HG03045 (cell line): ENCODE data around the gene CHAF1A.

ENCODE experiments used
- ATAC-seq: cut with Tn5 transposase; IDR thresholded peaks from one replicate; pipeline ENCODE4 v1.9.1; 2021; ENCODE audit warnings: mild to moderate bottlenecking, moderate library complexity; ENCODE audit not compliant: unreplicated experiment

CHAF1A gene, protein sequence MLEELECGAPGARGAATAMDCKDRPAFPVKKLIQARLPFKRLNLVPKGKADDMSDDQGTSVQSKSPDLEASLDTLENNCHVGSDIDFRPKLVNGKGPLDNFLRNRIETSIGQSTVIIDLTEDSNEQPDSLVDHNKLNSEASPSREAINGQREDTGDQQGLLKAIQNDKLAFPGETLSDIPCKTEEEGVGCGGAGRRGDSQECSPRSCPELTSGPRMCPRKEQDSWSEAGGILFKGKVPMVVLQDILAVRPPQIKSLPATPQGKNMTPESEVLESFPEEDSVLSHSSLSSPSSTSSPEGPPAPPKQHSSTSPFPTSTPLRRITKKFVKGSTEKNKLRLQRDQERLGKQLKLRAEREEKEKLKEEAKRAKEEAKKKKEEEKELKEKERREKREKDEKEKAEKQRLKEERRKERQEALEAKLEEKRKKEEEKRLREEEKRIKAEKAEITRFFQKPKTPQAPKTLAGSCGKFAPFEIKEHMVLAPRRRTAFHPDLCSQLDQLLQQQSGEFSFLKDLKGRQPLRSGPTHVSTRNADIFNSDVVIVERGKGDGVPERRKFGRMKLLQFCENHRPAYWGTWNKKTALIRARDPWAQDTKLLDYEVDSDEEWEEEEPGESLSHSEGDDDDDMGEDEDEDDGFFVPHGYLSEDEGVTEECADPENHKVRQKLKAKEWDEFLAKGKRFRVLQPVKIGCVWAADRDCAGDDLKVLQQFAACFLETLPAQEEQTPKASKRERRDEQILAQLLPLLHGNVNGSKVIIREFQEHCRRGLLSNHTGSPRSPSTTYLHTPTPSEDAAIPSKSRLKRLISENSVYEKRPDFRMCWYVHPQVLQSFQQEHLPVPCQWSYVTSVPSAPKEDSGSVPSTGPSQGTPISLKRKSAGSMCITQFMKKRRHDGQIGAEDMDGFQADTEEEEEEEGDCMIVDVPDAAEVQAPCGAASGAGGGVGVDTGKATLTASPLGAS

DNA sequence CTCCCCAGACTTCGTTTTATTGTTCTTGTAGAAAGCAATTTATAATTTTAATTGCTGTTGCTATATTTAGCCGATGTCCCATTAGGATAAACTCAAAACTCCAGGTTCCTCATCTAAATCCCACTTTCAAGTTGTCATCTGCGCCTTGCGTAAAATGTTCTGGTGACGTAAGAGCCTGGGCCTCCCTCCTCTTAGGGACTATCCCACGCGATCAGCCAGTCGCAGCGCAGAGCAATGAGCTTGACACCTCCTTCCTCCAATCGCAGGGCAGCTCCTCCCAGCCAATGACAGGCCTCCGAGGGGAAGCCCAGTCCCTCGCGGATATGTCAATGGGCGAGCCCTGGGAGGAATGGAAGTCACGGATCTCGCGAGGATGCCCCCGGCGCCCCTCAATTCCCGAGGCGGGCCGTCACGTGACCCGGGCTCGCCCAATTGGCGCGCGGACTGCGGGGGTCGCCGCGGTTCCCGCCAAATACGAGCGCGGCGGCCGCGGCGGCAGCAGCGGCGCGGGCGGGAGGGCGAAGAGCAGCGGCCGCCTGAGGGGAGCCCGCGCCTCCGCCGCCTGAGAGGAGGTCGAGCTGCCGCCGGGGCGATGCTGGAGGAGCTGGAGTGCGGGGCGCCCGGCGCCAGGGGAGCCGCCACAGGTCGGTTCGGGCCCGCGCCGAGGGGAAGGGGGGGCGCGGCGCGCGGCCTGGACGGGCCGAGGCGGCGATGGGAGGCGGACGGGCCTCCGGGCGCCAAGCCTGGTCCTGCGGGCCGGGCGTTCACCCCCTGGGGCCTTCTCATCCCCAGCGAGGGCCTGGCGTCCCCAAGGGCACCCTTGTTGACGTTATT, at the start of gene CHAF1A:
CHAF1A (plus strand) TSS at position 470 of the 834 bp plus-strand sequence; CDS start at position 593, 123 bp downstream.
- peak; percentile 79 for ATAC-seq

DNA sequence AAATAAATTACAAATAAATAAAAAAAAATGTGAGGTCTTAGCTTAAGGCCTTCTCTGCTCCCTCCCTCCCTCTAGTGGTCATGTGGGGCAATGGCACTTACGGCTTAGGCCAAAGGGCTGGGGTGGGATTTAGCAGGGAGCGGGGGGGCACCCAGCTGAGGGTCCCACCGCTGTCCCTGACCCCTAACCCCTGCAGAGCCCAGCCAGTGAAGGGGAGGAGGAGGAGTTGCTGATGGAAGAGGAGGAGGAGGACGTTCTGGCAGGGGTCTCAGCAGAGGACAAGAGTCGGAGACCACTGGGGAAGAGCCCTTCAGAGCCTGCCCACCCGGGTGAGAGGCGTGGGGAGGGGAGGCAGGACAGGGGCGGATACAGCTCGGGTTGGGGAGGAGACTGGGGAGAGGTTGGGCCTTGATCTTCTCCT, 49.7 kb upstream of the CHAF1A start:
- no peak for ATAC-seq

DNA sequence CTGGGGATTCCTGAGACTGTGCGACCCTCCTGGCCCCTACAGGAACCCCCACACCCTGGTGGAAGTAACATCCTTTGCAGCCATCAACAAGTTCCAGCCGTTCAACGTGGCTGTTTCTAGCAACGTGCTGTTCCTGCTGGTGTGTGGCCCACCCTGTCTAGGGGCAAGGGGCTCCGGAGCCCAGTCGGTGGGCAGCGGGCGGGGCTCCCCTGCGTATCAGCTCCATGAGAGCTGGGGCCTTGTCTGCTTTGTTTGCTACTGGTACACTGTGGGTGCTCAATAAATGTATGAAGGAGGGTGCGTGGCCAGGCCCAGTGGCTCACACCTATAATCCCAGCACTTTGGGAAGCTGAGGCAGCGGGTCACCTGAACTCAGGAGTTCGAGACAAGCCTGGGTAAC, 48.2 kb upstream of the CHAF1A start:
- no peak for ATAC-seq

DNA sequence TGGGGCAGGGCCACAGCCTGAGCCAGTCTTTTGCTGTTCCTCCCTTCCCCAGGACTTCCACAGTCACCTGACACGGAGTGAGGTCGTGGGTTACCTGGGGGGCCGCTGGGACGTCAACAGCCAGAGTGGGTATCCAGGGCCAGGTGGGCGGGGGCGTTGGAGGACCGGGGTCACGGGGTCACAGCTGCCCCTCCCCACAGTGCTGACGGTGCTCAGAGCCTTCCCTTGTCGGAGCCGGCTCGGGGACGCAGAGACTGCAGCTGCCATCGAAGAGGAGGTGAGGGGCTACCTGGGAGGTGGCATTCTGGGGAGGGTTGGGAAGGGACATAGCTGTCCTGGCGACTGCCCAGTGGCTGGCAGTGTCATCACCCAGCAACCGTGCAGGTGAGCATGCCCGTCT, 47.5 kb upstream of the CHAF1A start:
- ATAC-seq, result no peak

DNA sequence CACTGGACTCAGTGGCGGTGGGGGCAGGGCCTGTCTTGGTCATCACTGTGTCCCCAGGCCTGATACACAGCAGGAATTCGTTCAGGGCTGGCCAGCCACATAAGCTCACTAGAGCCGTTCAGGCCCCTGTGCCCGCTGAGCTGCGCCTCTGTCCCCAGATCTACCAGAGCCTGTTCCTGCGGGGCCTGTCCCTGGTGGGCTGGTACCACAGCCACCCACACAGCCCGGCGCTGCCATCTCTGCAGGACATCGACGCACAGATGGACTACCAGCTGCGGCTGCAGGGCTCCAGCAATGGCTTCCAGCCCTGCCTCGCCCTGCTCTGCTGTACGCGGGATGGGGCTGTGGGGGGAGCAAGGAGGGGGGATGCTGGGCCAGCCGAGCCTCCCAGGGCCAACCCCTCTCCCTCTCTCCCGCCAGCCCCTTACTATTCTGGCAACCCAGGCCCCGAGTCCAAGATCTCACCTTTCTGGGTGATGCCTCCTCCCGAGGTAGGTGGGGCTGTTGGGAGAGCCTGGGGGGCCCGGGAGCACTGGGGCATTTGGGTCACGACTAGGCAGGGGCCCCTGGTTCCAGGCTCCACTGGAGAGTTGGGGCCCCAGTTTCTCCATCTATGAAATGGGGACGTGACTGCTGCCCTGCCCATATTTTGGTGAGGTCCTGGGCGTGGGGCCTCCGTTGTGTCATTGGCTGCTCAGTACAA, 45.2 kb upstream of the CHAF1A start:
- ATAC-seq, result no peak

DNA sequence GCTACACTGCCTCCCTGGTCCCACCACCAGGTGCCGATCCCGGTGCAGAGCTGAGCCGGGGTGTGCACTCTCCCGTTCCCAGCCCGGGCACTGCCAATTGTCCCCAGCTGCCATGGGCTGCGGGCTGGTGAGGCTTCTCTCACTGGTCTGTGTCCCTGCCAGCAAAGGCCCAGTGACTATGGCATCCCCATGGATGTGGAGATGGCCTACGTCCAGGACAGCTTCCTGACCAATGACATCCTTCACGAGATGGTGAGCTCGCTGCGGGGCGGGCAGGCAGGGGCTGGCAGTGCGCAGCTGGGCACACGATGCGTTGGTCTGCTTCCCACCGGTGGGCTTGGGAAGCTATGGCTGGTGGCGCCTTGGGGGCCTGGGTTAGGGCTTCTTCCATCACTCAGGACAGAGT, 44.5 kb upstream of the CHAF1A start:
- no peak for ATAC-seq

DNA sequence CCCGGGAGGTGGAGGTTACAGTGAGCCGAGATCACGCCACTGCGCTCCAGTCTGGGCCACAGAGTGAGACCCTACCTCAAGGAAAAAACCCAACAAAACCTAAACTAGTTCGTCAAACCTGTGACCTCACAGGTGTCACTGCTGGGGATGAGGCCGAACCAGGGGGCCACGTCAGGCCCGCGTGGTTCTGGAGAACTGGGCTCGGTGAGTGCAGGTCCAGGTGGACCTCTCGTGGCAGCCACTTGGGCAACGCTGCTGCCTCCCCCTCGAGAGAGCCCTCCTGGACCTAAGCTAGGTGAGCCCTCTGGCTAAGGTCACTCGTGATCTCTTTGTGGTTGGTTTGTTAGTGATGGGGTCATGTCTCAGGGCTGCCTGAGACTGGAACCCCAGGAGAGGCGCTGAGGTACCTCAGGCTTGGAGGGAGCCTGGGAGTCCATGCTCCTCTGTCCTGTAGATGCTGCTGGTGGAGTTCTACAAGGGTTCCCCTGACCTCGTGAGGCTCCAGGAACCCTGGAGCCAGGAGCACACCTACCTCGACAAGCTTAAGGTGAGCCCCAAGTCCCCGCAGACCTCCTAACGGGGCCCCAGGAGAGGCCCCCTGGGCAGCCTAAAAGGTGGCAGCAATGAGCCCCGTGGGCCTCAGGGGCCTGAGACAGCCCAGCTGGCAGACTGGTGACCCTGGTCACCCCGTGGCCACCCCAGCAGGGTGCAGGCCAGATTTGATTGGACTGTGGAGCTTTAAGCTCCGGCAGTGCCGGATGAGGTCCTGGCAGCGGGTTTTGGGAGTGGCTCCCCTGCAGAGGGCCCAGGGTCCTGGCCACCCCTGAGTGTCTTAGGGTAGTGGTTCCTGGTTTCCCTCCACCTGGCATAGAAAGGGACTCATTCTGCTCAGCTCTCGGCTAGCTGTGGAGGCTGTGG, 43.5 kb upstream of the CHAF1A start:
- ATAC-seq, result no peak

DNA sequence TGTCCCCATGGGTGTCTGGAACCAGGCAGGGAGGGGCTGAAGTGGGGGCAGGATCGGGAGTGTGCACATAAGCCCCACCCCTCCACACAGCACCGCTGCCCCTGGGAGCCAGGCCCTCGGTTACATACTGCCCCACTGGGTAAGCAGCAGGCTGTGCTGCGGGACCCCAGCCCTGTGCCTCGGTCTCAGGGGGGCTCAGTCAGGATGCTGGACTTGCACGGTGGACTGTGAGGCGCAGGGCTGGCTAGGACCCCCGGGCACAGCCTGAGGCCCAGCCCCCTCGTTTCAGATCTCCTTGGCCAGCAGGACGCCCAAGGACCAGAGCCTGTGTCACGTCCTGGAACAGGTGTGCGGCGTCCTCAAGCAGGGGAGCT, 42.8 kb upstream of the CHAF1A start:
- no peak for ATAC-seq

DNA sequence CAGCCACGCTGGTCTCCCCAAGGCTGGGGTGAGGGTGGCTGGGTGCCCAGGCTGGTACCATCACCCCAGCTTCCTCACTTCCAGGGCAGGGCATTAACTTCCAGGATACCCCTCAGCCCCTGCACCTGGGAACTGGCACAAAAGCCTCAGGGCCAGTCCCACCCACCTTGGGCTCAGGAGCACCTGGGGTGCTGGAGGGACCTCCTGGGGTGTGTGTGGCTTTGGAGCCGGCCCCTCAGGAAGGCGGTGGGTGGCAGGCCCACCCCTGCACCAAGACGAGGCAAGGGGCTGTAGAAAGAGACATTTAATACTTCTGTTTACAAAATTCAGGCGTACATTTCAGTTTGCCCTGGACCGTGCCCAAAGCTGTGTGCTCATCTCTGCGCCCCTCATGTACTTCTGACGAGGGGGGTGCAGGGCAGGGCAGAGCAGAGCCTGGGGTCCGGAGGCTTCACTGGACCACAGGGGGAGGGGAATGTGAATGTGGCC, 42.3 kb upstream of the CHAF1A start:
- ATAC-seq, result no peak

DNA sequence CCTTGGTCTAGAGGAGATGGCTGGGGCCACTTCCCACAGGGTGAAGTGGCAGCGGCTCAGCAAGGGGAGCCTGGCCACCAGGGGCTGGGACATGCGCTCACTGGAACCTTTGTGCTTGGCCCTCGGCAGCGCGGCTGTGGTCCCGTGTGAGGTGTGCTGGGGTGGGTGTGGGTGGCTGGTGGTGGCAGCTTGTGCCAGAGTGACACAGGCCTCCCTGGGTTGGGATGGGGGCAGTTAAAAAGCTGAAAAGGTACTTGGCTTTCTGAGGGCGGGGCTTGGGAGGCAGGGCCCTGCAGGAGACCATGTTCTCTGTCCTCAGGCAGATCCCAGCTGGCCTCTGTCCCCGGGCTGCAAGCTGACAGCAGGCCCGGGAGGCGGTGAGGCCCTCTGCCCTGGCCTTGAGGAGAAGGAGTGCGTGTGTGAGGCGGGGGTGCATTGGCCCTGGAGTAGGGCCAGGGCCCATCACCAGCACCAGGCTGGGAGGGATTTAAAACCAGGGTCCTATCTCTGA, 41.7 kb upstream of the CHAF1A start:
- ATAC-seq, result no peak

DNA sequence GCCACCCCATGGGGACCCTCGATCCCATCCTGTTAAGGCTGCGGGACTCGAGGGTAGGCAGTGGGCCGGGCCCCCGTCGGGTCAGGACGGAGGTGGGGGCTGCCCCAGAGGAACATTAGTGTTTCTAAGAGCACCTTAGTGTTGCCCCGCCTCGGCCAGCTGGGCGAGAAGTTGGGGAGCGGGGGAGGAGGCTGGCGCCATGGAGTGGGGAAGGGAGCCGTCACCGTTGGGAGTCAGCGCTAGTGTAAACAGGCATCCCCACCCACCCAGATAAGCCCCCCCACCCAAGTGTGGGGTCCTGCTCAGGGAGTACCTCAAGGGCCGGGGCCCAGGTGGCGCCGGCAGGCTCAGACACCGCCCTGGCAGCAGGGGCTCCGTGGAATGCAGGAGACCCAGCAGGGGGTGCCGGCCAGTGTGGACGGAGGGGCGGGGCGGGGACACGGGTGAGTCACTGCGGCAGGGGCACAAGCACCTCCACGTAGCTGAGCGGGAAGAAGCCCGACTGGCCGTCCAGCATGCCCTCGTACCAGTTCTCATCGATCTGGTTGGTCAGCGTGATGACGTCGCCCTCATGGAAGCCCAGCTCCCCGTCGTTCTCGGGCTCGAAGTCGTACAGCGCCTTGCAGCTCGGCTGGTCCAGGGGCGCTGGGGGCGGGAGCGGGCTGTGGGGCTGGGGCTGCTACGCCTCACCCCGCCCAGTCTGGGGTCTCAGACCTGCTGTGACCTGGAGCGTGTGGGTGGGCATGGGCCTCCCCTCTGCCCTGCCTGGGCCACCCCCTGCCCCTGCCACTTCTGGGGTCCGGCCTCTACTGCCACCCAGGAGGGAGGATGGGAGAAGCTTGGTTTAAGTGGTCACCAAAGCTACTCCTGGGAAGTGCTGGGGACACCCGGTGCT, 41.0 kb upstream of the CHAF1A start:
- ATAC-seq, result no peak

DNA sequence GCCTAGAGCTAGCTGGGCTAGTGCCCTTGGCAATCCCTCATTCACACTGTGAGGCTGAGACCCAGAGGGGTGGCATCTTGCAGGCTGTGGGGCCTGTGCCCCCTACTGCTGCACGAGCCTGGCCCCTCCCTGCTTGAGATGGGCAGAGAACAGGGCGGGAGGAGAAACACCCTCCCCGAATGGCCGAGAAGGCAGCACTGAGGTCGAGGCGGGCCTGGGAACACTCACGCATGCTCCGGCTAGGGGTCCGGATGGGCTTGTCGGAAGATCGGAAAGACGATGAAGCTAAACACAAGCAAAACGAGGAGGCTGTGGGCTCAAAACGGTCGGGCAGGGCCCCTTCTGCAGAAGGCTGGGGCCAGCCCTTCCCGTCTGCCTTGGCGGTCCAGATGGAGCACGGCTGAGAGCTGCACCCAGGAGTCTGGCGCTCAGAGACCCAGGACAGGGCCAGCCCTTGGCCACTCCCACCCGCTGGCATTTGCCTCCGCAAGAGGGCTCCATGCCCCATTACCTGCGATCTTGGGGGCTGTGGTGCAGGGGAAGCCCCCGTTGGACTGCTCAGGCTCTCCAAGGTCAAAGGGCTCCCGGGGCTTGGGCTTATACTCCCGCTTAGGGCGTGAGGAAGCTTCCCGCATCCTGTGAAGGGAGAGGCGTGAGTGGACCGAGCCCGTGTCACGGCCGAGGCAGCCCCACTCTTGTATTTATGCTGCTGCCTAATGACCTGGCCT, 40.2 kb upstream of the CHAF1A start:
- no peak for ATAC-seq

DNA sequence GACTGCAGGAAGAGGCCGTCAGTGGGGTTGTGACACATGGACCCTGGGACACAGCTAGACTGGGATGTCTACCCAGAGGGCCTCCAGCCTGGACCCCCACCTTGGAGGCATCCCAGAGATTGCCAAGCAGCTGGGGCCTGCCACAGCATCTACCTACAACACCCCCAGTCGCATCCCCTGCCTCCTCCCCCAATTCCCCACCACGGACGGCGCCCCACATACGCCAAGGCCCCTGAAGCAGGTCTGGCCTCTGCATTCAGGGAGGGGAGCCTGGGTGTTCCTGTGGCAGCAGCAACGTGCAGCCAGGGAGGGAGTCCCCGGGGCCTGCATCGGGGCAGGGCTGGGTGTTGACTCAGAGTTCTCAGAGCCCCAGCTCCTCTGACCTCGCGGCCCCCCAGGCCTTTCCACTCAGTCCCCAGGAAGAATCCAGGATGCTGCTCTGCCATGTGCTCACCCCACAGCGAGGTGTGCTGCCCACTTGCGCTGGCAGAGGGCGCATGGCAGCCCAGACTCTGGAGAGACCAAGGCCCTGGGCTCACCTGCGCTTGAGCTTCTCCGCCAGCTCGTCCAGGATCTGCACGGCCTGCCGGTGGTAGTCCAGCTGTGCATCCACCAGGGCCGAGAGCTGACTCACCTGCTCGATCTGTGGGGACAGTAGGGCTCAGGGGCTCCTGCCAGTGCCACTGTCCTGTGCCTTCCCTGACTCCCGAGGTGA, 39.5 kb upstream of the CHAF1A start:
- ATAC-seq, result no peak

DNA sequence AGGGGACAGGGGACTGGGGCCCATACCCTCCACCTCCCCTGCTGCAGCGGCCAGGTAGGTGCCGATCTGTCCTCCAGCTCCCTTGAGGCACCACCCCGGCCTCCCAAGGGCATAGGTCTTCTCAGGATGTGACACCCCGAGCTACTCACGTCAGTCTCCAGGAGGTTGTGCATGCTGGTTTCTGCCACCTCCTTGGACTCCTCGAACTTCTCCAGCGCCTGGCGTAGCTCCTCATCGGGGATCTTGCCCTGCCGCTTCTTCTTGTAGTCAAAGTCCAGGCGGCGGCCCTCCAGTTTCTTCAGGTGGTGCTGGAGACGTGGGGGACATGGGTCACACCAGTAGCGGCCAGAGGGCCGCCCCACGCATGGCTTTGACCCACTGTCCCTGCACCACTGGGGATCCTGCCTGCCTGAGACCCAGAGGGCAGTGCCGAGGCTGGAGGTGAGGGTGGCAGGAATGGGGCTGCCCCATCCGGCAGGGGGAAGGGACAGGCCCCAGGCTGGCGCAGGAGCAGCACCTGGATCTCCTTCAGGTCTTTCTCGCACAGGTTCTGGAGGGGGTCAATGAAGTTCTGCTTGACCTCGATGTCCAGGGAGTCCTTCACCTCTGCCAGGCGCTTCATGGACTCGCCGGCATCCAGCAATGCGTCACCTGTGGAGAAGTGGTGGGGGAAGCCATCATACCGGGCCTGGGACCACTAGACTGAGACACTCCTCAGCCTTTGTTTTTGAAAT, 38.7 kb upstream of the CHAF1A start:
- ATAC-seq, result no peak

DNA sequence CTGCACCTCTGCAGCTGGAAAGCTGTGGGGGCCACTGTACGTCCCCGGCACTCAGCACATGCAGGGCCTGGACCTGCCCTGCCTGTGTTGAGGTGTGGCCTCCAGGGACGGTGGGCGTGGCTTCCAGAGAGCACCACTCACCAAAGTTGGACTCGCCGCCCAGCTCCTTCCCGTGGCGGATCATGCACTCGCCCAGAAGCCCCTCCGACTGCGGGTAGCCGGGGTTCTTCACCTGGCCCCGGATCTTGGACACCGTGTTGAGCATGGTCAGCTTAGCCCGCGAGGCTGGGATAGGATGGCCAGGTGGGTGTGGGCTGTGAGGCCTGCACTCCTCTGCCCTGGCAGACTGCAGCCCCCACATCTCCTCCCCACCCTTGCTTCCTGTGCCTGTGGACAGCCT, 37.1 kb upstream of the CHAF1A start:
- no peak for ATAC-seq
